Epithelial cell of proximal tubule (primary cell): ENCODE data around the gene NYAP2. TPM values are rescaled to one million over a fixed set of nuclear protein-coding genes. Genes with fewer than 3 reads are reported as not detected.

Source experiments
- DNase-seq: peaks from one replicate; pipeline ENCODE4 v3.0.0-alpha.2; 2011; ENCODE audit warnings: low read depth
- H3K4me3 ChIP-seq: 2 replicates; pipeline ENCODE4 v1.5.1; 2011; ENCODE audit warnings: low read depth, mild to moderate bottlenecking, low read length
- total RNA-seq: library from RNA; depleted of rRNA; stranded (reverse); fragments of >200 nt; gene quantifications from 2 replicates; pipeline ENCODE4 v1.2.3, GENCODE V29; 2015
- TF ChIP-seq, protein P1 (sequence below): conservative IDR thresholded peaks from 2 replicates; pipeline ENCODE4 v1.5.1; 2012; ENCODE audit warnings: low read depth, mild to moderate bottlenecking, low read length

NYAP2 gene
- not detected in 2 replicates for total RNA-seq

DNA sequence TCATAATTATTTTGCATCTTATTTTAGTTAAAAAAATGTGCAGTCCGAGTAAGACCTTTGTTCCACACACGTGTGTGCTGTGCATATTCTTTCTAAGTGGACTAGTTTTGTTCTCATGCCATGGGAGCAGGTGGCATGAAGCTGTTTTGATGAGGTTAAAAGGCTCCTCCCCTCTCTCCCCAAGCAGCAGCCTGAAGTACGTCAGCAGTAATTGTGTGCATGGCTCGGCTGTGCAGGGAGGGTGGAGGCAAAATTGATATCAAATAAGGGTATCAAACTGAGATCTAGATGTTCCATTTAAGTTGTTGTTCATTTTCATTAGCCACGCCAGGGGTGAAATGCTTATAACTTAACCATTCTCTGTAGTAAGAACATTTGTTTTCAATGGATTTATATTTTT, at the start of gene NYAP2:
TSS of gene NYAP2 (plus strand) at position 207 of the 400 bp plus-strand sequence. CDS start 9,171 bp downstream, outside the sequence.
- TF ChIP-seq, protein P1, sequence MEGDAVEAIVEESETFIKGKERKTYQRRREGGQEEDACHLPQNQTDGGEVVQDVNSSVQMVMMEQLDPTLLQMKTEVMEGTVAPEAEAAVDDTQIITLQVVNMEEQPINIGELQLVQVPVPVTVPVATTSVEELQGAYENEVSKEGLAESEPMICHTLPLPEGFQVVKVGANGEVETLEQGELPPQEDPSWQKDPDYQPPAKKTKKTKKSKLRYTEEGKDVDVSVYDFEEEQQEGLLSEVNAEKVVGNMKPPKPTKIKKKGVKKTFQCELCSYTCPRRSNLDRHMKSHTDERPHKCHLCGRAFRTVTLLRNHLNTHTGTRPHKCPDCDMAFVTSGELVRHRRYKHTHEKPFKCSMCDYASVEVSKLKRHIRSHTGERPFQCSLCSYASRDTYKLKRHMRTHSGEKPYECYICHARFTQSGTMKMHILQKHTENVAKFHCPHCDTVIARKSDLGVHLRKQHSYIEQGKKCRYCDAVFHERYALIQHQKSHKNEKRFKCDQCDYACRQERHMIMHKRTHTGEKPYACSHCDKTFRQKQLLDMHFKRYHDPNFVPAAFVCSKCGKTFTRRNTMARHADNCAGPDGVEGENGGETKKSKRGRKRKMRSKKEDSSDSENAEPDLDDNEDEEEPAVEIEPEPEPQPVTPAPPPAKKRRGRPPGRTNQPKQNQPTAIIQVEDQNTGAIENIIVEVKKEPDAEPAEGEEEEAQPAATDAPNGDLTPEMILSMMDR = no peak
- no peak within 1 kb of the TSS for H3K4me3 ChIP-seq
- DNase-seq = no peak

DNA sequence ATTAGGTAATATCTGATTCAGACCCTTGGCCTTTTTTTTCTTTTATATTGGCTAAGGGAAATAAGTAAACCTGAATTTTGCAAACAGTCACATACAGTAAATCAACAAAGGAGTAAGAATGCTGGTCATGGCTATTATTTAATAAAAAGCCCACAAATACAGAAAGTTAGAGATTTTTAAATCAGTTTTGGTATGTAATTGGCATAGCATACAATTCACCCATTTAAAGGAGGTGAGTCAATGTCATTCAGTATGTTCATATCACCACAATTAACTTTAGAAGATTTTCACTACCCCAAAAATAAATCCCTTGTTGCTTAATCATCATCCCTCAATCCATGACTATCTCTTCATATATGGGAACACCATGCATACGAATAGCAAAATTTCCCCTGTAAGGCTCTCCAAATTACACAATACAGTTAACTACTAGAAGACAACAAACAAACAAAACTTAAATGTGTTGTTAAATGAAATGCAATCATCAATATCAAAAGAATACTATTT, 45.9 kb upstream of the NYAP2 start:
- TF ChIP-seq, protein P1 = no peak
- no peak for DNase-seq
- no peak overlapping the region for H3K4me3 ChIP-seq

DNA sequence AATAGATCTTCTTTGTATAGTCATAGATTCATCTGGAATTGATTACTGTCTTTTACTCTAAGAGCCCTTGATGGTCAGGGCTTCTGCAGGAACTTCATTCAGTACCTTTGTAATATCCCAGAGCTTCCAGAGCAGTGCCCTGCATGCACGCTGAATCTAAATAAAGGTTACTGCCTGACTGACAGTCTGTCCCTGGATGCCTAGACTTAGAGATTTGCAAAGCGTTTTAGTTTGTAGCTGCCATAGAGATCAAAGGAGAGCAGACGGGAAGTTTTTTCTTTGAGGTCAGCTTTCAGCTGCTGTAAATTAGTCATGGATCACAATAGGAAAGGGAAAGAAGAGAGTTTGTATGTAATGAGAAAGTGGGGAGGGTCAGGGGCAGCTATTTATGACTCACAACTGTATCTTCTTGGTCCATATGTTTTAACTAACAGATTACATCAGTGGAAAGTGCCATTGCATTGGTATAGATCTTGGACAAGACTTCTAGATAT, 45.2 kb upstream of the NYAP2 start:
- TF ChIP-seq, protein P1 = no peak
- H3K4me3 ChIP-seq = no peak overlapping the region
- no peak for DNase-seq

DNA sequence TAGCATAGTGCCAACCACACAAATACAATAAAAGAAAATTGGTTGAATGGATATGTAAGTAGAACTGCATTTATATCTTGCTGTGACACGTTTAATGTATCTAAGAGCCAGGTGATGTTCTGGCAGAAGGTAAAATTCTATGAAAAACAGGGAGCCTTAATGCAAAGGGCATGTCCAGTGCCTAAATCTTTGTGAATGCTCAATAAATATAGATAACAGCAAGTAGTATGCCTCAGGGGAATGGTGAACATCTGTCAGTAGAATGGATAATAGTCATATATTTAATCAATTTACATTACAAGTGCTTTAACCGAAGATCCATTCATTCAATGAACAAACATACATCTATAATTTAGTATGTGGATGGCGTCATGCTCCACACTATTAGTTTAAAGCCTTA, 43.7 kb upstream of the NYAP2 start:
- TF ChIP-seq, protein P1 = no peak
- no peak overlapping the region for H3K4me3 ChIP-seq
- no peak for DNase-seq

DNA sequence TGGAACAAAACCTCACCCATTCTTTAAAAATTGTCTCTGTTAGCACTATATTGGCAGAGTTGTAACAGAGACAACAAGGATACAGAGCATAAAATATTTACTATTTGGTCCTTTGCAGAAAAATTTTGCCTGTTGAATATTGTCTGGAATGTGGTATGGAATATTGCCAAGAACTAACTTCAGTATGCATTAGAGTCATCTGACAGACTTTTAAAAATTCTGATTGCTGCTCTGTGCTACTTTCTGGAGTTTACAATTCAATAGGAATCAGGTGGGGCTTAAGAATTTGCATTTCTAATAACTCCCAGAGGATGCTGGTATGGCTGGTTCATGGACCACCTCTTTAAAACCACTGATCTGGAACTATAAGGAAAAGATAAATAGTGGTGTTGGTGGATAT, 32.8 kb upstream of the NYAP2 start:
- no peak for DNase-seq
- H3K4me3 ChIP-seq = no peak overlapping the region

DNA sequence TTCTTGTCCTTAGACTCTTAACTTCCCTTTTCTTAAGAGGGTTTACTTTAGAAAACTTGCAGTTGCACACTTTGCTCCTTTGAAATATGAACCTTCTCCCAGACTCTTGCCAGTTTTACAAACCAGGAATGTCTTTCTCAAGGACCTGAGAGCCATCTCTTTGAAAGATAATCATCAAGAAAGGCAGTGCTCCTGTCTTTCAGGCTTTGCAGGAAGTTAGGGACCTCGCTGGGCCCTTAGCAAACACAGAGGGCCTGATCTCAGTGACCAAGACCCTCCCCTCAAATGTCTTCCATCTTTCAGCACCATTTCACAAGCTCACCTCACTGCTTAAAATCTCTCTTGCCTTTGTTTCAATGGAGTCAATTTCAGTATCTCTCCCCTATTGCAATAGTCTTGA, 32.0 kb upstream of the NYAP2 start:
- TF ChIP-seq, protein P1 = no peak
- no peak for DNase-seq

More for the DNA sequence above, 32.8 kb upstream of the NYAP2 start:
- TF ChIP-seq, protein P1 = no peak

DNA sequence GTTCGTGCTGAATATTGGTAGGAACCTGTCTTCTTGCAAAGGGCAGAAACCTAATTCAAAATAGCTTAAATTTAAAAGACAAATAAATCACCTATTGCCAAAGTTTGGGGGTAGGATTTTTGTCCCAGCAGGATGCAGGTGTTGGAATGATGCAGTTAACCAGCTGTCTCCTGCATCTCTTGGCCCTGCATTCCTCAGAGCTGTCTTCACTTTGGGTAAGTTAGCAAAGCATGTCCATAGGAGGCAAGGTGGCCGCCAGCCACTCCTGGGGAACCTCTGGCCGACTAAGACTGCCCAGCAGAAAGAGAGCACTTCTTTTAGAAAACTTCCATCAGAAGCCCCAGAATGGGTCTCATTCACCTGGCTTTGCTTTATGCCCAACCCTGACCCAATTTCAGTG, 20.5 kb upstream of the NYAP2 start:
- TF ChIP-seq, protein P1 = no peak
- no peak for DNase-seq

More for the DNA sequence above, 32.0 kb upstream of the NYAP2 start:
- H3K4me3 ChIP-seq = no peak overlapping the region

More for the DNA sequence above, 20.5 kb upstream of the NYAP2 start:
- no peak overlapping the region for H3K4me3 ChIP-seq
